Sigmoid colon (tissue), 7 donors: Measurements from ENCODE around the gene CPNE9. TPM values are rescaled to one million over a fixed set of nuclear protein-coding genes. Genes with fewer than 3 reads are reported as not detected.

Experiments
- DNase-seq: peaks from one replicate; pipeline ENCODE4 v3.0.0-alpha.2; 2019
- H3K27ac ChIP-seq, 4 donors: fragments of 200-600 bp; sonication (generic); one replicate each; pipeline ENCODE4 v1.5.1; 2016 to 2019; ENCODE audit warnings: mild to moderate bottlenecking in 1 of 4
- H3K27me3 ChIP-seq, 3 donors: fragments of 200-600 bp; sonication (generic); one replicate each; pipeline ENCODE4 v1.5.1; 2019; ENCODE audit warnings: mild to moderate bottlenecking in 1 of 3
- H3K36me3 ChIP-seq, 4 donors: fragments of 200-600 bp; sonication (generic); one replicate each; pipeline ENCODE4 v1.5.1; 2016 to 2019
- H3K4me1 ChIP-seq, 4 donors: fragments of 200-600 bp; sonication (generic); one replicate each; pipeline ENCODE4 v1.5.1; 2017 to 2019
- H3K4me3 ChIP-seq, 4 donors: fragments of 200-600 bp; sonication (generic); one replicate each; pipeline ENCODE4 v1.5.1; 2017 to 2019; ENCODE audit warnings: mild to moderate bottlenecking in 2 of 4, moderate library complexity in 1 of 4
- H3K9me3 ChIP-seq, 4 donors: fragments of 200-600 bp in 3 of 4; sonication (generic) in 3 of 4; one replicate each; pipeline versions ENCODE4 v1.5.1 to v1.6.1; 2013 to 2019
- EP300 ChIP-seq, 4 donors: sonication (generic); formaldehyde crosslinking; IDR thresholded peaks; one replicate each; pipeline ENCODE4 v1.6.1; 2017; ENCODE audit warnings: antibody characterized with exemption in 4 of 4
- POLR2A ChIP-seq, 2 donors: fragments of 450-650 bp; IDR thresholded peaks; one replicate each; pipeline ENCODE4 v1.6.1; 2016; ENCODE audit warnings: antibody characterized with exemption in 2 of 2, mild to moderate bottlenecking in 2 of 2, moderate library complexity in 2 of 2
- POLR2AphosphoS5 ChIP-seq, 4 donors: sonication (generic); formaldehyde crosslinking; IDR thresholded peaks; one replicate each; pipeline ENCODE4 v1.6.1; 2017; ENCODE audit warnings: antibody characterized with exemption in 4 of 4
- WGBS, 2 donors: extraction: QIAGEN DNeasy Blood & Tissue Kit; methylation state at CpG; one replicate each; pipeline ENCODE4 v1.1.7; 2013; 5-methylcytosine and 5-hydroxymethylcytosine counted together
- intact Hi-C: fragments of 100-400 bp; cut with DNase I; formaldehyde crosslinking; loops from one replicate; pipeline ENCODE4 v1.15.1; 2023
- polyA plus RNA-seq, 3 donors: library from polyadenylated mRNA; stranded (reverse); fragments of 200-250 nt; gene quantifications; one replicate each; pipeline ENCODE4 v1.2.3, GENCODE V29; 2013
- total RNA-seq, 4 donors: library from RNA; depleted of rRNA; stranded (reverse); fragments of >200 nt; gene quantifications; one replicate each; pipeline ENCODE4 v1.1.0, GENCODE V29; 2016
- TF ChIP-seq, protein P1 (sequence below), 4 experiments: fragments of 450-650 bp in 3 of 4; fragments of 200-600 bp in 1 of 4; IDR thresholded peaks; one replicate each; pipeline ENCODE4 v1.5.1; 2016 to 2019; ENCODE audit warnings: antibody characterized with exemption in 4 of 4, mild to moderate bottlenecking in 3 of 4, moderate library complexity in 2 of 4
- donor health status: healthy with polysubstance abuse.
- donor health status: Bipolar disorder and iron deficiency.
- donor health status: healthy.

CPNE9 gene
- total and polyA plus RNA-seq, 7 donors: 0.14 to 0.22 TPM; not detected in 5

DNA sequence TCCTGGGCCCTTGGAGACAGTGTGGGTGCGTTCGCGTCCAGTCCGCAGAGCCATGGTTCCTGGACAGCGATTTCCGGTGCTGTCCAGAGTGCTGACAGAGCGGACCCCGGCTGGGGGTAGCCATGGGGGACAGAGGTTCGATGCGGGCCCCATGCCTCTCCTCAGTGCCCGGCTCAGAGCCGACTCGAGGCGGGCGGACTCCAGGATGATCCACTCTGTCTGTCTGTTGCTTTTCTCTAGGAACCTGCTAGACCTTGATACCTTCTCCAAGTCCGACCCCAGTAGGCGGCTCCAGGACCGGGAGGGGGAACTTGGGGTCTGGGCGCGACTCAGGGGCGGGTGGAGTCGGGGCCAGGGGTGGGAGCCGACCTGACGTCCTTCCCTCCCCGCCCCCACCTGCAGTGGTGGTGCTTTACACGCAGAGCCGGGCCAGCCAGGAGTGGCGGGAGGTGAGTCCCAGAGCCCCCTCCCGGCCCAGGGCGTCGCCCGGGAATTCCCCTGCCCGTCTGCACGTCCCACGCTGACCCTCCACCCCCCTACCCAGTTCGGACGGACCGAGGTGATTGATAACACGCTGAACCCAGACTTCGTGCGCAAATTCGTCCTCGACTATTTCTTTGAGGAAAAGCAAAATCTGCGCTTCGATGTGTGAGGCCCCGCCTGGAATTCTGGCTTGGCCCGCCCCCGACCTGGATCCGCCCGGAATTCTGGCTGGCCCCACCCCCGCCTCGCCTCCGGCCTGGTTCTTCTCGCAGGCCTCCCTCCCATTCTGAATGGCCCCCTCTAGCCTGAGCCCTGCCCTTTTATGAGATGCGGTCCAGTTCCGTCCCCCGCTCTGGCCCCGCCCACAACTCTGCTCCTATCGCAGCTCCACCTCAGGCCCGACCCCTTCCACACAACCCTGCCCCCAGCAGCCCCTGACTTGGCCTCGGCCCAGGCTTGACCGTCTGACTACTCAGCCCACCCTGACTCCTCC, 1.0 kb downstream of the CPNE9 start:
- peak overlapping the region in 3 of 4 donors; percentile 25 to 32 (median 27) for H3K4me3 ChIP-seq
- 2% methylated on average over 62 of the region's 62 CpGs for WGBS, 2 donors

DNA sequence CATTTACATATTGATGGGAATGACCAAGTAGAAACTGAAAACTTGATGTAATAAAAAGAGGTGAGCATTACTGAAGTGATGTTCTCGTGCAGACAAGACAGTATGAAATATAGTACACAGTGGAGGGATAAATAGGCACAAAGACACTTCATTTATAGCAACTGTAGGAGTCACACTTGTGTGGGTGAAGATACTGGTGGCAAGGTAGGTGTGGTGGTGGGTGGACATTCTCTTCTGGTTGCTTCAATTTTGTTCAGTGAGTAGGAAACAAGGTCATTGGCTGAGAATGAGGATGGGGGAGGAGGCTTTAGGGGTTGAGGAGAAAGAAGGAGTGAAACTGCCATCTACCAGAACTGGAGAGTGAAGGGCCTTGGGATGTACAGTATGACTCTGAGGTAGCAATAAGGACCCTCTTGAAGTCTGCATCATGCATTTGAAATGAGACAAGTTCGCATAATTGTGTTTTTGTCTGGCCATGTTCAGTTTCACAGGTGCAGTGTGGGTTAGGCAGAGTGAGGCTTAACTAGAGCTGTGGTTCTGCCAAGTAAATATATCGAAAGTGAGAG, 6.6 kb downstream of the CPNE9 start:
- WGBS, 2 donors: 75 to 84% methylated on average over 3 of the region's 3 CpGs
- H3K27ac ChIP-seq: no peak overlapping the region
- DNase-seq: no peak
- no peaks in the 10 kb centered on the region for H3K36me3 ChIP-seq
- peaks cover 0 to 4% (median 1%) of the 10 kb centered on the region in 4 donors for H3K4me1 ChIP-seq
- peaks cover 0 to 6% (median 0%) of the 10 kb centered on the region in 3 donors for H3K27me3 ChIP-seq
- TF ChIP-seq EP300 (IDR thresholded peaks at IDR 0.05) (no peak), POLR2A (IDR thresholded peaks at IDR 0.05) (no peak), POLR2AphosphoS5 (IDR thresholded peaks at IDR 0.05) (no peak)
- TF ChIP-seq, protein P1, sequence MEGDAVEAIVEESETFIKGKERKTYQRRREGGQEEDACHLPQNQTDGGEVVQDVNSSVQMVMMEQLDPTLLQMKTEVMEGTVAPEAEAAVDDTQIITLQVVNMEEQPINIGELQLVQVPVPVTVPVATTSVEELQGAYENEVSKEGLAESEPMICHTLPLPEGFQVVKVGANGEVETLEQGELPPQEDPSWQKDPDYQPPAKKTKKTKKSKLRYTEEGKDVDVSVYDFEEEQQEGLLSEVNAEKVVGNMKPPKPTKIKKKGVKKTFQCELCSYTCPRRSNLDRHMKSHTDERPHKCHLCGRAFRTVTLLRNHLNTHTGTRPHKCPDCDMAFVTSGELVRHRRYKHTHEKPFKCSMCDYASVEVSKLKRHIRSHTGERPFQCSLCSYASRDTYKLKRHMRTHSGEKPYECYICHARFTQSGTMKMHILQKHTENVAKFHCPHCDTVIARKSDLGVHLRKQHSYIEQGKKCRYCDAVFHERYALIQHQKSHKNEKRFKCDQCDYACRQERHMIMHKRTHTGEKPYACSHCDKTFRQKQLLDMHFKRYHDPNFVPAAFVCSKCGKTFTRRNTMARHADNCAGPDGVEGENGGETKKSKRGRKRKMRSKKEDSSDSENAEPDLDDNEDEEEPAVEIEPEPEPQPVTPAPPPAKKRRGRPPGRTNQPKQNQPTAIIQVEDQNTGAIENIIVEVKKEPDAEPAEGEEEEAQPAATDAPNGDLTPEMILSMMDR (IDR thresholded peaks at IDR 0.05): no peak
- H3K4me3 ChIP-seq: no peak overlapping the region
- intact Hi-C loops: loop anchor here (10.0 kb wide), 1 partner anchor 515 kb away; no protein-coding TSS in a partner anchor
- H3K9me3 ChIP-seq: no peaks in the 10 kb centered on the region

More for the DNA sequence above, 1.0 kb downstream of the CPNE9 start:
- Histone ChIP-seq H3K36me3 (peaks cover 0 to 28% (median 8%) of the 10 kb centered on the region in 4 donors), H3K9me3 (no peaks in the 10 kb centered on the region), H3K4me1 (peaks cover 0 to 18% (median 16%) of the 10 kb centered on the region in 4 donors), H3K27ac (no peak overlapping the region), H3K27me3 (peaks cover 15 to 31% (median 17%) of the 10 kb centered on the region in 3 donors)
- intact Hi-C loops: no loop called here
- TF ChIP-seq, protein P1 (IDR thresholded peaks at IDR 0.05): no peak
- TF ChIP-seq EP300 (IDR thresholded peaks at IDR 0.05) (no peak), POLR2AphosphoS5 (IDR thresholded peaks at IDR 0.05) (no peak), POLR2A (IDR thresholded peaks at IDR 0.05) (no peak)
- DNase-seq: no peak

DNA sequence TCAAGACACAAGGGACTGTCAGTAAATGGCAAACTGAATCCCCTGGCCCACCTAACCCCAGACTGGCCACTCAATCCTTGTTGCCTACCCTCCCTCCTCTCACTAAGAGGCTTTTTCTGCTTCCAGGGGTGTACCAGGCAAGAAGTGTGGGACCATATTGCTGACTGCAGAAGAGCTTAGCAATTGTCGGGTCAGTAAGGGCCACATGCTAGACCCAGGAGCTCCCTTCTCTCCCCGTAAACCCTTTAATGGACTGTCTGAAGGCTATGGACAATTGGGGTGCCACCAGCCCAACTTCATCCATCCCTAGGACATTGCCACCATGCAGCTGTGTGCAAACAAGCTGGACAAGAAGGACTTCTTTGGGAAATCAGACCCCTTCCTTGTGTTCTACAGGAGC, 8.8 kb downstream of the CPNE9 start:
- H3K4me1 ChIP-seq: peaks cover 0 to 16% (median 10%) of the 10 kb centered on the region in 4 donors
- H3K36me3 ChIP-seq: no peaks in the 10 kb centered on the region
- intact Hi-C loops: loop anchor here (10.0 kb wide), 1 partner anchor 512 kb away; no protein-coding TSS in a partner anchor
- WGBS, 2 donors: 65 to 93% methylated on average over 2 of the region's 2 CpGs
- no peak for TF ChIP-seq EP300 (IDR thresholded peaks at IDR 0.05)
- TF ChIP-seq POLR2A (IDR thresholded peaks at IDR 0.05): no peak
- TF ChIP-seq POLR2AphosphoS5 (IDR thresholded peaks at IDR 0.05): no peak
- TF ChIP-seq, protein P1 (IDR thresholded peaks at IDR 0.05): no peak
- H3K9me3 ChIP-seq: no peaks in the 10 kb centered on the region
- H3K4me3 ChIP-seq: no peak overlapping the region
- no peak overlapping the region for H3K27ac ChIP-seq
- no peak for DNase-seq
- H3K27me3 ChIP-seq: no peaks in the 10 kb centered on the region

DNA sequence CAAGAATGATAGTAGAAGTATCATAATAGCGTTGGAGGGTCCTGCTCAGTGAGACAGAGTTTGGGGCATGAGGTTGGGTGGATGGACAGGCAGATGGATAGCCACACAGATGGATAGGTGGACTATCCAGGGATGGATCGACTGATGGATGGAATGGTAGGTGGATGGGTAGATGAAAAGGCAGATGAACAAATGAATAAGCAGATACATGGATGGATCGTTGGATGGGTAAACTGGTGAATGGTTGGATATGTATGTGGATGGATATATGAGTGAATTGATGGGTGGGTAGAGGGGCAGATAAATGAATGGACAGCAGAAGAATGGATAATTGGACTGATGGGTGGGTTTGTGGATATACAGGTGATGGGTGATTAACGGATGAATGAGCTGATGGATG, 9.5 kb downstream of the CPNE9 start:
- Histone ChIP-seq H3K27ac (no peak overlapping the region), H3K4me1 (peaks cover 0 to 16% (median 10%) of the 10 kb centered on the region in 4 donors), H3K27me3 (no peaks in the 10 kb centered on the region), H3K9me3 (no peaks in the 10 kb centered on the region), H3K36me3 (no peaks in the 10 kb centered on the region), H3K4me3 (no peak overlapping the region)
- whole genome bisulfite sequencing, 2 donors: 89 to 92% methylated on average over 4 of the region's 4 CpGs
- intact Hi-C loops: loop anchor here (10.0 kb wide), 1 partner anchor 512 kb away; no protein-coding TSS in a partner anchor
- TF ChIP-seq, protein P1 (IDR thresholded peaks at IDR 0.05): no peak
- no peak for TF ChIP-seq POLR2AphosphoS5 (IDR thresholded peaks at IDR 0.05)
- no peak for TF ChIP-seq EP300 (IDR thresholded peaks at IDR 0.05)
- TF ChIP-seq POLR2A (IDR thresholded peaks at IDR 0.05): no peak
- no peak for DNase-seq
